B cell (primary cell): ENCODE results near the gene LTBP3.

Source experiments
- EZH2 ChIP-seq: IDR thresholded peaks from 2 replicates; pipeline ENCODE4 v1.6.1; 2012; ENCODE audit warnings: borderline replicate concordance, low read depth, mild to moderate bottlenecking, moderate library complexity, low read length; ENCODE audit not compliant: insufficient read depth, poor library complexity, severe bottlenecking
- TF ChIP-seq, protein P1 (sequence below): fragments of 200-600 bp; IDR thresholded peaks from one replicate; pipeline ENCODE4 v1.8.0; 2022; ENCODE audit warnings: antibody characterized with exemption, mild to moderate bottlenecking

DNA sequence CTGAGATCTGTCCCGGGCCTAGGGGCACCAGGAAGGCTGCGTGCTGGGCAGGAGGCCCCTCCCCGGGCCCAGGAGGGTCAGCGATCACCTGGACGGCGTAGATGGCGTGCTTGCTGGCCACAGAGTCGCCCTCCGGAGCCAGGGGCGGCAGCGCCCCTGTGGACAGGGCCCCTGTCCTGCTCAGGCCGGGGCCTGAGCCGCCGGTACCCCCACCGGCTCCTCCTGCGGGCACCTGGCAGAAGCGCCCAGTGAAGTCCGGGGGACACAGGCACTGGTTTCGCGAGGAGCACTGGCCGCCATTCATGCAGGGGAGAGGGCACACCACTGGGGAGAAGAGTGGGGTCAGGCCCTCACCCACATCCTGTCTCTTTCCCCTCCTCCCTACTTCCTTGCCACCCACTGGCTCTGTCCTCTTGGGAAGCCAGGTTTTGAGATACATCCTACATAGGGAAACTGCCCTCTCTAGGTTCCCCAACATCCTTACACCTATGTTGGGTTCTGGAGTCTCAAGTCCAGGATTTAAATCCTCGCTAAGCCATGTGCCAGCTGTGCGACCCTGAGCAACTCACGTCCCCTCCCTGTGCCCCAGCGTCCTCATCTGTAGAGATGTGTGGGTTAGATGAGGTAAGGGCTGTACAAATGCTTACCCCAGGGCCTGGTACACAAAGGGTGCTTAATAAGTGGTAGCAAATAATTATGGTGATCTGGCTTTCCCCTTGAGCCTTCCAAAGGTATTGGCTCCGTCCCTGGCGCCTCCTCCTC is 3.9 kb downstream of the LTBP3 start:
- TF ChIP-seq, protein P1, sequence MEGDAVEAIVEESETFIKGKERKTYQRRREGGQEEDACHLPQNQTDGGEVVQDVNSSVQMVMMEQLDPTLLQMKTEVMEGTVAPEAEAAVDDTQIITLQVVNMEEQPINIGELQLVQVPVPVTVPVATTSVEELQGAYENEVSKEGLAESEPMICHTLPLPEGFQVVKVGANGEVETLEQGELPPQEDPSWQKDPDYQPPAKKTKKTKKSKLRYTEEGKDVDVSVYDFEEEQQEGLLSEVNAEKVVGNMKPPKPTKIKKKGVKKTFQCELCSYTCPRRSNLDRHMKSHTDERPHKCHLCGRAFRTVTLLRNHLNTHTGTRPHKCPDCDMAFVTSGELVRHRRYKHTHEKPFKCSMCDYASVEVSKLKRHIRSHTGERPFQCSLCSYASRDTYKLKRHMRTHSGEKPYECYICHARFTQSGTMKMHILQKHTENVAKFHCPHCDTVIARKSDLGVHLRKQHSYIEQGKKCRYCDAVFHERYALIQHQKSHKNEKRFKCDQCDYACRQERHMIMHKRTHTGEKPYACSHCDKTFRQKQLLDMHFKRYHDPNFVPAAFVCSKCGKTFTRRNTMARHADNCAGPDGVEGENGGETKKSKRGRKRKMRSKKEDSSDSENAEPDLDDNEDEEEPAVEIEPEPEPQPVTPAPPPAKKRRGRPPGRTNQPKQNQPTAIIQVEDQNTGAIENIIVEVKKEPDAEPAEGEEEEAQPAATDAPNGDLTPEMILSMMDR: no peak
- TF ChIP-seq EZH2: no peak
